Prostate gland (tissue), 2 donors: Measurements from ENCODE around the gene RASGRP4. TPM values are rescaled to one million over a fixed set of nuclear protein-coding genes. Genes with fewer than 3 reads are reported as not detected.
A peak's percentile ranks its signal among the peaks of the same experiment; 100 is the strongest.

Source experiments
- DNase-seq: peaks from one replicate; pipeline ENCODE4 v3.0.0-alpha.2; 2019; ENCODE audit warnings: low spot score
- H3K27ac ChIP-seq, 2 donors: fragments of 200-600 bp; sonication (generic); 2 replicates each; pipeline ENCODE4 v1.5.1; 2017 to 2019
- H3K27me3 ChIP-seq: fragments of 200-600 bp; sonication (generic); replicated peaks from 2 replicates; pipeline ENCODE4 v1.5.1; 2019; ENCODE audit not compliant: insufficient read depth
- H3K36me3 ChIP-seq, 2 donors: fragments of 200-600 bp; sonication (generic); 1 replicate in 1 of 2; 2 replicates in 1 of 2; pipeline versions ENCODE4 v1.5.1 to v1.8.1; 2017 to 2019
- H3K4me1 ChIP-seq: fragments of 200-600 bp; sonication (generic); replicated peaks from 2 replicates; pipeline ENCODE4 v1.5.1; 2019
- H3K4me3 ChIP-seq, 2 donors: fragments of 200-600 bp; sonication (generic); 2 replicates each; pipeline ENCODE4 v1.5.1; 2017 to 2019
- H3K9me3 ChIP-seq: fragments of 200-600 bp; sonication (generic); 2 replicates; pipeline ENCODE4 v1.5.1; 2017
- POLR2A ChIP-seq: fragments of 450-650 bp; IDR thresholded peaks from one replicate; pipeline ENCODE4 v1.6.1; 2016; ENCODE audit warnings: antibody characterized with exemption, mild to moderate bottlenecking
- POLR2AphosphoS5 ChIP-seq: sonication (generic); formaldehyde crosslinking; IDR thresholded peaks from one replicate; pipeline ENCODE4 v1.6.1; 2017; ENCODE audit warnings: antibody characterized with exemption
- WGBS: methylation state at CpG from one replicate; pipeline ENCODE4 v1.1.5; 2018; 5-methylcytosine and 5-hydroxymethylcytosine counted together
- intact Hi-C: fragments of 100-400 bp; cut with DNase I; formaldehyde crosslinking; loops from one replicate; pipeline ENCODE4 v1.14.2; 2022
- total RNA-seq, 2 donors: library from RNA; depleted of rRNA; stranded (reverse); fragments of >200 nt; gene quantifications; one replicate each; pipeline ENCODE4 v1.1.0, GENCODE V29; 2016
- TF ChIP-seq, protein P1 (sequence below), 4 experiments: fragments of 200-600 bp in 2 of 4; fragments of 450-650 bp in 2 of 4; sonication (generic) in 2 of 4; IDR thresholded peaks; 1 replicate in 3 of 4; 2 replicates in 1 of 4; pipeline ENCODE4 v1.5.1; 2016 to 2019; ENCODE audit warnings: antibody characterized with exemption in 4 of 4, mild to moderate bottlenecking in 2 of 4, moderate library complexity in 2 of 4

Gene RASGRP4
- total RNA-seq, 2 donors from 2014 or later = 1.4 to 1.6 TPM

DNA sequence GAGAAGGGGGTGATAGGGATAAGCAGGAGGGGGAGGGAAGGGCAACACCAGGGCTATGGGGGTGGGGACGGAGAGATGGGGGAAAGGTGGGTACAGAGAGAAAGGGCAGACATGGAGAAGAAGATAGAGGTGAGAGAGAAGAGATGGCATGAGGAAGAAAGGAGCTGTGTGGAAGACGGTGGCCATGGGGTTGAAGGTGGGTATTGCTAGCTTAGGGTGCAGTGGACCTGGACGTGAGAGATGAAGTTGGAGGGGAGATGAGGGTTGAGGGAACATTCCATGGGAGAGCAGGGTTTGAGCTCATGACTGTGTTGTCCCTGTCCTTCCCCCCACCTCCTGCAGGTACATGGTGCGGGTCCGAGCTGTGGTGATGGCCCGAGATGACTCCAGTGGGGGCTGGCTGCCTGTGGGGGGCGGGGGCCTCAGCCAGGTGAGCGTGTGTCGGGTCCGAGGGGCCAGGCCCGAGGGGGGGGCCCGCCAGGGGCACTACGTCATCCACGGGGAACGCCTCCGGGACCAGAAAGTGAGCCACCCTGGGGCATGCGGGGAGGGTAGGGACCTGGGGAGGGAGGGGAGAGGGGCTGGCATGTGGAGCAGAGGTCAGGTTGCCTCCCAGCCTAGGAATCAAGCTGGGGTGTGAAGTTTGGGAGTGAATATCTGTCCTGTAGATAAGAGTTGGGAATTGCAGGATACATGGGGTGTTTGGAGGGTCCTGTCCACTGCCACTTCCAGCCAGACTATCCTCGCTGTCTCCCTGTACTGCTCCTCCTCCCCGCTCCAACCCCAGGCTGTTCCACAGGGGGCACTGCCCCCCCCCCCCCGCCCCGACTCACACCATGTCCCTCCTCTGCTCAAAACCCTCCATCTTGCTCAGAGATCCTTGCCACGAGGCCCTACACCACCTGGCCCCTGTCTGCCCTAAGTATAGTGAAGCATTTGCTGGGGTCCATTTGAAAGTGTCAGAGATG, 35.8 kb downstream of the RASGRP4 start:
- Histone ChIP-seq H3K27ac (no peak overlapping the region), H3K9me3 (no peaks in the 10 kb centered on the region), H3K36me3 (no peaks in the 10 kb centered on the region), H3K4me1 (peaks cover 5% of the 10 kb centered on the region), H3K4me3 (no peak overlapping the region), H3K27me3 (no peaks in the 10 kb centered on the region)
- no peak for DNase-seq
- 67% methylated on average over 22 of the region's 22 CpGs for WGBS
- intact Hi-C loops = no loop called here
- TF ChIP-seq POLR2A (no peak), POLR2AphosphoS5 (no peak)
- TF ChIP-seq, protein P1, sequence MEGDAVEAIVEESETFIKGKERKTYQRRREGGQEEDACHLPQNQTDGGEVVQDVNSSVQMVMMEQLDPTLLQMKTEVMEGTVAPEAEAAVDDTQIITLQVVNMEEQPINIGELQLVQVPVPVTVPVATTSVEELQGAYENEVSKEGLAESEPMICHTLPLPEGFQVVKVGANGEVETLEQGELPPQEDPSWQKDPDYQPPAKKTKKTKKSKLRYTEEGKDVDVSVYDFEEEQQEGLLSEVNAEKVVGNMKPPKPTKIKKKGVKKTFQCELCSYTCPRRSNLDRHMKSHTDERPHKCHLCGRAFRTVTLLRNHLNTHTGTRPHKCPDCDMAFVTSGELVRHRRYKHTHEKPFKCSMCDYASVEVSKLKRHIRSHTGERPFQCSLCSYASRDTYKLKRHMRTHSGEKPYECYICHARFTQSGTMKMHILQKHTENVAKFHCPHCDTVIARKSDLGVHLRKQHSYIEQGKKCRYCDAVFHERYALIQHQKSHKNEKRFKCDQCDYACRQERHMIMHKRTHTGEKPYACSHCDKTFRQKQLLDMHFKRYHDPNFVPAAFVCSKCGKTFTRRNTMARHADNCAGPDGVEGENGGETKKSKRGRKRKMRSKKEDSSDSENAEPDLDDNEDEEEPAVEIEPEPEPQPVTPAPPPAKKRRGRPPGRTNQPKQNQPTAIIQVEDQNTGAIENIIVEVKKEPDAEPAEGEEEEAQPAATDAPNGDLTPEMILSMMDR (IDR thresholded peaks at IDR 0.05) = no peak

DNA sequence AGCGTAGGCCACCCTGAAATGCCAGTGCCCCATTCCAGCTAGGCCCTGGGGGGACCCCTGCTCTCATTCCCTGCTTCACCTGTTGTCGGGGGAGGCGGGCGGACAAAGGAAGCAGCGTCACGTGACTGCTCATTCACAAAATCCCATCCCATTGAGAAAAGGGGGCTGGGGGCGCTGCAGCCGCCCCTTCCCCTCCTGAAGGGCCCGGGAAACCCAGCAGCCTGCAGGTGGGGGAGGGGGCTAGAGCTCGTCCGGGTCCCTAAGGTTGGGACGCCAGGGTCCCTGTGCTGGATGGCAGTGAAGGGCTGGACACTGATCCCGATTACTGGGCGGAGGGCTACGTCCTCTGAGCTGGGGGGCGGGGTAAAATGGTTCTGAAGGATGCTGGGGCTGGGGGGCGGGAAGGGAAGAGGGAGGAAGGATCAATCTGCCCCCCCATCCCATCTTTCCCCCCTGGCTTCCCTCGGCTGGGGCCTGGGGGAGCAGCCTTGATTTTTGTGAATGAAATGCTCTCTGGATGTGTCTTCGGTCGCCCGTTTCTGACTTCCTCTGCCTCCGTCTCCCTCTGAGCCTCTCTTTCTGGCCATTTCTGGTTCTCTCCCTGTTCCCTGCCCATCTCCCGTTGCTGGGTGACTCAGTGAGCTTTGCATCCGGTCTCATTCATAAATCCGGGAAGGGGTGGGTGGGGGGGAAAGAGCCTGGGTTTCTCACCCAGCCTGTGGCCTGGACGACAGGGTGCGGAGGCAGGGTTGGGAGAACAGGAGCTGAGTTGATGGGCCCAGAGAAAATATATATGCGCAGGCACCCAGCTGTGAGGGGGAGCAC, 36.7 kb downstream of the RASGRP4 start:
- no peaks in the 10 kb centered on the region for H3K9me3 ChIP-seq
- peak overlapping the region; percentile 55 to 74 for H3K27ac ChIP-seq
- no peak for DNase-seq
- peaks cover 0 to 4% of the 10 kb centered on the region in 2 donors for H3K36me3 ChIP-seq
- no peaks in the 10 kb centered on the region for H3K27me3 ChIP-seq
- peaks cover 5% of the 10 kb centered on the region for H3K4me1 ChIP-seq
- H3K4me3 ChIP-seq = peak overlapping the region; percentile 32 to 38
- TF ChIP-seq, protein P1 (IDR thresholded peaks at IDR 0.05) = no peak
- no peak for TF ChIP-seq POLR2A
- no peak for TF ChIP-seq POLR2AphosphoS5
- WGBS = 11% methylated on average over 28 of the region's 28 CpGs
- intact Hi-C loops = no loop called here

DNA sequence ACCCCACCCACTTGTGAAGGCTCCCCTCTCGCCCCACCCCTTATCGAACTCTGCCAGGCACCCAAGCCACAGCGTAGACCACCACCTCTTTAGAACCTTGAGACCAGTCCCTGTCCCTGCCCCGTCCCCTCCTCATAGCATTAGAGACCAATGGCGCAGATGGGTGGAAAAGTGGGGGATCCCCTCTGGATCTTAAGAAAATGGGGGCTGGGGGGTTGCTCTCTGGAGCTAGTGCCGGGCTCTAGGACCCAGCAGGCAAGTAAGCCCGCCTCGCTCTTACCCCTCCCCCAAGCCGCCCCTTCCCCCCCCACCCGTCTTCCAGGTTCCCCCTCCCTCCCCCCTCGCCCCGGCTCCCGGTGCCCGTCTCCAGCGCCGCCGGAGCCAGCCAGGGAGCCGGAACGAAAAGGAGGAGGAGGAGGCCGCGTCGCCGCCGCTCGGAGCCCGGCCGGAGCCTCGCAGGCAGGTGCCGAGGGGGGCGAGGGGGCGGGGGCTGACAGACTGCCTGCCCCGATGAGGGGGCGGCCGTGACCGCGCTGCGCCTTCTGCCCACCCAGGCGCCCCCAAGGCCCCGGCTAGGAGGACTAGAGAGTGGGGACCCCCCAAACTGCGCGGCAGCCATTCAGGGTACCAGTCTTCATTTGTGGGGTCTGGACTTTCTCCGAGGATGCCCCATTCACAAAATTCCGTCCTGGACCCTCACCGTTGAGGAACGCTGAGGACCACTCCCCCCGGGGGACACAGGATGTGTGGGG, 37.5 kb downstream of the RASGRP4 start, which contains the start of gene SPRED3:
Gene SPRED3 (plus strand): TSS at position 349 of the 752 bp plus-strand sequence. CDS start 1,606 bp downstream, outside the sequence.
- intact Hi-C loops = no loop called here
- TF ChIP-seq POLR2AphosphoS5 = no peak
- TF ChIP-seq, protein P1 (IDR thresholded peaks at IDR 0.05) = no peak
- no peaks in the 10 kb centered on the region for H3K27me3 ChIP-seq

DNA sequence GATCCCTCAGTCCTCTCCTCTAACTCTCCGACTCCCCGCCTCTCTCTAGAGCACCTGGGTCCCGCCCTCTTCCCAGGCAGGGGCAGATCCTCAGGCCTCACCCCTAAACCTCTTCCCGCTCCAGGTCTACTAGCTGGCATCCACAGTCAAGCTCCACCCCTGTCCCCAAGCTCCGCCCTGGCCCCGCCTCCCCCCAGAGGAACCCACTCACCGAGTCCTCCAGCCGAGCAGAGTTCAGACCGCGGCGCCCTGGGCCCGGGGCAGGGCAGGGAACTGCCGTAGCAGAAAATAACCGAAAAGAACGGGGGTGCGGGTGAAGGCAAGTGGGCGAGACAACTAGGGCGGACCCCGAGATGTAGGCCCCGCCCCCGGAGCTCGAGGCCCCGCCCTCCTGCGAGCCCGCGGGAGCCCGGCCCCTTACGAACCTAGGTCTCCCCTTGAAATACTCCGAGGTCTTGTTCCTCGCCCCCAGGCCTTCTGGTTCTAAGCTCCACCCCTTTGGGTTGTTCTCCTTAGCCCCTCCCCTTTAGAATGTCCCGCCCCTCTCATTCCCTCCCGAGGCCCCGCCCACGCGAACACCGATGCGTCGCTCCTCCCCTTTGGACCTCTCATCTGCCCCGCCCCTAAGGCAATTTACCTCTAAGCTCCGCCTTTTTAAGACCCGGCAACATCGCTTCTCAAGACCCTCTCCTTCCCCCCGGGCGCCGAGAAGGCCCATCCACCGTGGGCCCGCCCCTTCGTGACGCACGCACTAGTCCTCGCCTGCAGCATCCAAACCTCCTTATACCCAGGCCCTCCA, 38.3 kb downstream of the RASGRP4 start, which contains the start of gene GGN:
Gene GGN (minus strand): TSS at position 485 of the 799 bp plus-strand sequence. CDS start 773 bp downstream, outside the sequence.
- intact Hi-C loops = no loop called here
- Histone ChIP-seq H3K27me3 (no peaks in the 10 kb centered on the region), H3K36me3 (peaks cover 0 to 17% of the 10 kb centered on the region in 2 donors), H3K9me3 (no peaks in the 10 kb centered on the region), H3K4me3 (peak within 1 kb of the TSS; percentile 32 to 38), H3K27ac (peak within 1 kb of the TSS; percentile 55 to 74), H3K4me1 (peaks cover 5% of the 10 kb centered on the region)
- DNase-seq = peak; percentile 81
- WGBS = under 1% methylated on average over 51 of the region's 51 CpGs
- TF ChIP-seq POLR2AphosphoS5 (peak; percentile 39), POLR2A (peak; percentile 61)
- TF ChIP-seq, protein P1 (IDR thresholded peaks at IDR 0.05) = no peak

More for the DNA sequence above, 37.5 kb downstream of the RASGRP4 start, which contains the start of gene SPRED3:
- Histone ChIP-seq H3K9me3 (no peaks in the 10 kb centered on the region), H3K4me3 (peak within 1 kb of the TSS; percentile 32 to 38), H3K27ac (peak within 1 kb of the TSS; percentile 55 to 74), H3K4me1 (peaks cover 5% of the 10 kb centered on the region), H3K36me3 (peaks cover 0 to 12% of the 10 kb centered on the region in 2 donors)
- WGBS = under 1% methylated on average over 27 of the region's 46 CpGs
- DNase-seq = peak; percentile 36
